Adrenal gland (tissue), 12 donors: ENCODE results near the gene SLC6A3. TPM values are rescaled to one million over a fixed set of nuclear protein-coding genes. Genes with fewer than 3 reads are reported as not detected.

ENCODE experiments used
- DNase-seq, 7 donors: peaks; one replicate each; pipeline ENCODE4 v3.0.0-alpha.2; 2019 to 2020
- H3K27ac ChIP-seq, 5 donors: fragments of 200-600 bp; sonication (generic) in 4 of 5; 1 replicate in 3 of 5; 2 replicates in 2 of 5; pipeline versions ENCODE4 v1.5.1 to v1.8.0; 2016 to 2020; ENCODE audit warnings: mild to moderate bottlenecking in 1 of 5
- H3K27me3 ChIP-seq: fragments of 200-600 bp; 2 replicates; pipeline ENCODE4 v1.8.0; 2021
- H3K36me3 ChIP-seq, 2 donors: fragments of 200-600 bp; replicated peaks in 1 of 2; 1 replicate in 1 of 2; 2 replicates in 1 of 2; pipeline versions ENCODE4 v1.5.1 to v1.8.0; 2018 to 2022
- H3K4me1 ChIP-seq, 2 donors: fragments of 200-600 bp; replicated peaks in 1 of 2; 1 replicate in 1 of 2; 2 replicates in 1 of 2; pipeline versions ENCODE4 v1.5.1 to v1.8.0; 2018 to 2021
- H3K4me3 ChIP-seq, 4 donors: fragments of 200-600 bp; sonication (generic) in 3 of 4; one replicate each; pipeline ENCODE4 v1.5.1; 2016 to 2018
- H3K9me3 ChIP-seq, 3 donors: fragments of 200-600 bp; sonication (generic) in 1 of 3; replicated peaks in 1 of 3; 1 replicate in 2 of 3; 2 replicates in 1 of 3; pipeline versions ENCODE4 v1.5.1 to v1.8.0; 2016 to 2021
- CTCF ChIP-seq, 6 experiments: fragments of 450-650 bp in 4 of 6; fragments of 200-600 bp in 2 of 6; sonication (generic) in 1 of 6; IDR thresholded peaks; 1 replicate in 5 of 6; 2 replicates in 1 of 6; pipeline versions ENCODE4 v1.5.1 to v1.8.0; 2016 to 2021; ENCODE audit warnings: antibody characterized with exemption in 6 of 6, mild to moderate bottlenecking in 2 of 6, moderate library complexity in 1 of 6
- POLR2A ChIP-seq, 2 donors: fragments of 450-650 bp; IDR thresholded peaks; one replicate each; pipeline ENCODE4 v1.6.1; 2017; ENCODE audit warnings: antibody characterized with exemption in 2 of 2, mild to moderate bottlenecking in 2 of 2, moderate library complexity in 1 of 2
- WGBS, 4 donors: extraction: QIAGEN DNeasy Blood & Tissue Kit in 2 of 4; methylation state at CpG; one replicate each; pipeline versions ENCODE4 v1.1.5 to v1.1.7; 2013 to 2017; 5-methylcytosine and 5-hydroxymethylcytosine counted together
- intact Hi-C, 2 donors: fragments of 100-400 bp; cut with DNase I; formaldehyde crosslinking; loops; one replicate each; pipeline versions ENCODE4 v1.14.1 to v1.15.0; 2022 to 2023
- polyA plus RNA-seq, 3 donors: library from polyadenylated mRNA; stranded (reverse); fragments of 200-250 nt in 2 of 3; fragments of 350-450 nt in 1 of 3; fragmentation: Illumina TruSeq in 1 of 3; extraction: RNeasy Lipid Tissue Mini Kit (QIAGEN cat#74804) in 1 of 3; gene quantifications; one replicate each; pipeline ENCODE4 v1.2.3, GENCODE V29; 2013 to 2014
- total RNA-seq, 9 donors: library from RNA; depleted of rRNA in 4 of 9; stranded (reverse); fragments of >200 nt in 4 of 9; fragments of 120-200 nt in 1 of 9; fragmentation: NEBNext Ultra II Directional in 1 of 9; extraction: Animal tissue kit (Norgen Biotek cat#: 25700) in 1 of 9; gene quantifications; one replicate each; pipeline versions ENCODE4 v1.1.0 to v1.2.4, GENCODE V29; 2013 to 2023
- donor health status: healthy with polysubstance abuse.
- donor health status: Bipolar disorder and iron deficiency.
- donor health status: DM: yes; HTN: yes; CAD: no.
- donor health status: DM: no; HTN: no; CAD: no.
- donor health status: DM: no; HTN: no; CAD: no.
- donor health status: DM: yes; HTN: yes; CAD: no.

SLC6A3 gene
- total and polyA plus RNA-seq, 12 donors: 0.10 TPM; not detected in 11

GRCh38 chr5:1483064-1483463 is 37.8 kb upstream of the SLC6A3 start:
- Histone ChIP-seq H3K27me3 (no peaks in the 10 kb centered on the region), H3K36me3 (peaks cover 0 to 26% of the 10 kb centered on the region in 2 donors), H3K4me1 (peaks cover 5 to 15% of the 10 kb centered on the region in 2 donors), H3K4me3 (no peak overlapping the region), H3K9me3 (no peaks in the 10 kb centered on the region), H3K27ac (no peak overlapping the region)
- 94 to 96% (median 94%) methylated on average over 13 of the region's 13 CpGs for whole genome bisulfite sequencing, 4 donors
- TF ChIP-seq POLR2A (IDR thresholded peaks at IDR 0.05) (no peak), CTCF (IDR thresholded peaks at IDR 0.05) (no peak)
- intact Hi-C loops: loop anchor here in 1 of 2 donors (10.0 kb wide), 1 partner anchor 152 kb away; no protein-coding TSS in a partner anchor
- DNase-seq: no peak

GRCh38 chr5:1481959-1482331 is 36.7 kb upstream of the SLC6A3 start:
- TF ChIP-seq POLR2A (IDR thresholded peaks at IDR 0.05) (no peak), CTCF (IDR thresholded peaks at IDR 0.05) (no peak)
- H3K27me3 ChIP-seq: no peaks in the 10 kb centered on the region
- peaks cover 0 to 18% of the 10 kb centered on the region in 2 donors for H3K36me3 ChIP-seq
- peaks cover 5 to 15% of the 10 kb centered on the region in 2 donors for H3K4me1 ChIP-seq
- no peaks in the 10 kb centered on the region for H3K9me3 ChIP-seq
- intact Hi-C loops: loop anchor here in 1 of 2 donors (10.0 kb wide), 1 partner anchor 153 kb away; no protein-coding TSS in a partner anchor
- no peak overlapping the region for H3K27ac ChIP-seq
- 74 to 88% (median 86%) methylated on average over 7 to 12 of the region's 12 CpGs for WGBS, 4 donors
- DNase-seq: no peak
- H3K4me3 ChIP-seq: no peak overlapping the region

GRCh38 chr5:1481266-1481958 is 36.2 kb upstream of the SLC6A3 start:
- Histone ChIP-seq H3K27me3 (no peaks in the 10 kb centered on the region), H3K36me3 (peaks cover 0 to 12% of the 10 kb centered on the region in 2 donors), H3K4me1 (peaks cover 5 to 15% of the 10 kb centered on the region in 2 donors), H3K9me3 (no peaks in the 10 kb centered on the region), H3K4me3 (no peak overlapping the region), H3K27ac (no peak overlapping the region)
- TF ChIP-seq POLR2A (IDR thresholded peaks at IDR 0.05) (no peak), CTCF (IDR thresholded peaks at IDR 0.05) (no peak)
- DNase-seq: no peak
- intact Hi-C loops: loop anchor here in 1 of 2 donors (10.0 kb wide), 1 partner anchor 153 kb away; no protein-coding TSS in a partner anchor
- 91 to 96% (median 95%) methylated on average over 17 to 26 of the region's 26 CpGs for WGBS, 4 donors

GRCh38 chr5:1480806-1481205 is 35.6 kb upstream of the SLC6A3 start:
- H3K27ac ChIP-seq: peak overlapping the region in 3 of 5 donors; percentile 19 to 86 (median 79)
- no peaks in the 10 kb centered on the region for H3K9me3 ChIP-seq
- H3K4me3 ChIP-seq: no peak overlapping the region
- H3K36me3 ChIP-seq: peaks cover 0 to 6% of the 10 kb centered on the region in 2 donors
- DNase-seq: no peak
- 84 to 95% (median 92%) methylated on average over 5 to 12 of the region's 12 CpGs for WGBS, 4 donors
- H3K4me1 ChIP-seq: peaks cover 5 to 15% of the 10 kb centered on the region in 2 donors
- H3K27me3 ChIP-seq: no peaks in the 10 kb centered on the region
- TF ChIP-seq POLR2A (IDR thresholded peaks at IDR 0.05) (no peak), CTCF (IDR thresholded peaks at IDR 0.05) (no peak)
- intact Hi-C loops: loop anchor here in 1 of 2 donors (10.0 kb wide), 1 partner anchor 154 kb away; no protein-coding TSS in a partner anchor
